ENCODE measurements around the gene PARD3.

PARD3 gene

GRCh38 chr10:34240039-34240438 lies 575.1 kb downstream of the PARD3 start:
- no peak for DNase-seq
- TF ChIP-seq, protein P1, sequence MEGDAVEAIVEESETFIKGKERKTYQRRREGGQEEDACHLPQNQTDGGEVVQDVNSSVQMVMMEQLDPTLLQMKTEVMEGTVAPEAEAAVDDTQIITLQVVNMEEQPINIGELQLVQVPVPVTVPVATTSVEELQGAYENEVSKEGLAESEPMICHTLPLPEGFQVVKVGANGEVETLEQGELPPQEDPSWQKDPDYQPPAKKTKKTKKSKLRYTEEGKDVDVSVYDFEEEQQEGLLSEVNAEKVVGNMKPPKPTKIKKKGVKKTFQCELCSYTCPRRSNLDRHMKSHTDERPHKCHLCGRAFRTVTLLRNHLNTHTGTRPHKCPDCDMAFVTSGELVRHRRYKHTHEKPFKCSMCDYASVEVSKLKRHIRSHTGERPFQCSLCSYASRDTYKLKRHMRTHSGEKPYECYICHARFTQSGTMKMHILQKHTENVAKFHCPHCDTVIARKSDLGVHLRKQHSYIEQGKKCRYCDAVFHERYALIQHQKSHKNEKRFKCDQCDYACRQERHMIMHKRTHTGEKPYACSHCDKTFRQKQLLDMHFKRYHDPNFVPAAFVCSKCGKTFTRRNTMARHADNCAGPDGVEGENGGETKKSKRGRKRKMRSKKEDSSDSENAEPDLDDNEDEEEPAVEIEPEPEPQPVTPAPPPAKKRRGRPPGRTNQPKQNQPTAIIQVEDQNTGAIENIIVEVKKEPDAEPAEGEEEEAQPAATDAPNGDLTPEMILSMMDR (IDR thresholded peaks at IDR 0.05; ENCODE audit: low read depth, low read length), result no peak
- Histone ChIP-seq H3K4me3 (ENCODE audit: low read depth, low read length) (no peak overlapping the region), H3K9me3 (ENCODE audit: severe bottlenecking) (no peaks in the 10 kb centered on the region), H3K27ac (no peak overlapping the region), H3K36me3 (no peaks in the 10 kb centered on the region), H3K27me3 (ENCODE audit: insufficient read depth, low read depth, severe bottlenecking) (no peaks in the 10 kb centered on the region)

DNA sequence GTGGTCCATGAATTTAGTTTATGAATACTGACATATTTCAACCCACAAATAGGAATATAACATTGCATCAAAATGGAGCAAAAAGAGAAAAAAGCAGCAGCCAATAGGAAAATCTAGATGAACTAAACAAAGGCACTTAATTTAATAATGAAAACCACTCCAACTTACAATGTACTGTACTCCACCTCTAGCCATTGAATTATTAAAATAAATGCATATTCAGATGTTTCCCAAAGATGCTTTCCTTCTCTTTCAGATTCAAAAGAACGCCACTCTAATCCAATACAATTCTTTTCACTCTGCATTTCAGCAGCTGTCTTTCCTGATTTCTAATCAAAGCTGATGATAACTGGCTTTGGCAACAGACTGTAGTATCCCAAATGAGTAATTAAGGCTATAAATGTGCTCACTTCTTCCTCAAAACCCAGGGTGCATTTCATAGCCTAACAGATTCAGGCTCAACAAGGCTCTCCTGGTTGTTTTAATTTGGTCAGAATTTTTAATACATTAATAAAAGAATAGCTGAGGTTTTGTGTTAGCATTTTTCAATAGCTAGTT lies 577.1 kb downstream of the PARD3 start:
- no peak overlapping the region for H3K27ac ChIP-seq
- TF ChIP-seq, protein P1 (IDR thresholded peaks at IDR 0.05; ENCODE audit: low read depth, low read length), result no peak
- no peaks in the 10 kb centered on the region for H3K9me3 ChIP-seq (ENCODE audit: severe bottlenecking)
- no peaks in the 10 kb centered on the region for H3K27me3 ChIP-seq (ENCODE audit: insufficient read depth, low read depth, severe bottlenecking)
- no peak for DNase-seq
- no peaks in the 10 kb centered on the region for H3K36me3 ChIP-seq
- no peak overlapping the region for H3K4me3 ChIP-seq (ENCODE audit: low read depth, low read length)

GRCh38 chr10:34236931-34237330 lies 578.2 kb downstream of the PARD3 start:
- 0 out of 2 replicates have a peak overlapping the region, but pooled peaks have one; percentile 22 for H3K27ac ChIP-seq
- DNase-seq, result no peak
- TF ChIP-seq, protein P1 (IDR thresholded peaks at IDR 0.05; ENCODE audit: low read depth, low read length), result no peak
- H3K36me3 ChIP-seq, result no peaks in the 10 kb centered on the region
- no peaks in the 10 kb centered on the region for H3K27me3 ChIP-seq (ENCODE audit: insufficient read depth, low read depth, severe bottlenecking)
- no peaks in the 10 kb centered on the region for H3K9me3 ChIP-seq (ENCODE audit: severe bottlenecking)
- H3K4me3 ChIP-seq (ENCODE audit: low read depth, low read length), result no peak overlapping the region

GRCh38 chr10:34235164-34235832 lies 579.8 kb downstream of the PARD3 start:
- Histone ChIP-seq H3K36me3 (no peaks in the 10 kb centered on the region), H3K4me3 (ENCODE audit: low read depth, low read length) (no peak overlapping the region), H3K27ac (no peak overlapping the region), H3K9me3 (ENCODE audit: severe bottlenecking) (no peaks in the 10 kb centered on the region), H3K27me3 (ENCODE audit: insufficient read depth, low read depth, severe bottlenecking) (no peaks in the 10 kb centered on the region)
- TF ChIP-seq, protein P1 (IDR thresholded peaks at IDR 0.05; ENCODE audit: low read depth, low read length), result no peak
- DNase-seq, result no peak

DNA sequence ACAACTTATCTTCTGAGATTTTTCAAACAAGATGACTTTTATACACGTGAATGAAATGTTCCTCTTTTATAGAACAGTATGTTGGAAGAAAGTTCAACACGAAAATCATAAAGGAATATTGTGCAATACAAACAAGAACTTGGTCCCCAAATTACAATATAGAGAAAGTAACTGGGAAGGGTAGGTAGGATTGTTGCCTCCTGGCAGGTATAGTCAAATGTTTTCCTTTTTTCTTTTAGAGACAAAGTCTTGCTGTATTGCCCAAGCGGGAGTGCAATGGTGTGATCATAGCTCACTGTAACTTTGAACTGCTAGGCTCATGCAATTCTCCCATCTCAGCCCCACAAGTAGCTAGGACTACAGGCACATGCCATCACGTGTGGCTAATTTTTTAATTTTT lies 582.6 kb downstream of the PARD3 start:
- TF ChIP-seq, protein P1 (IDR thresholded peaks at IDR 0.05; ENCODE audit: low read depth, low read length), result no peak
- Histone ChIP-seq H3K27me3 (ENCODE audit: insufficient read depth, low read depth, severe bottlenecking) (no peaks in the 10 kb centered on the region), H3K9me3 (ENCODE audit: severe bottlenecking) (no peaks in the 10 kb centered on the region), H3K36me3 (no peaks in the 10 kb centered on the region), H3K4me3 (ENCODE audit: low read depth, low read length) (no peak overlapping the region), H3K27ac (no peak overlapping the region)
- no peak for DNase-seq

Data from WERI-Rb-1 (cell line).